Psoas muscle (tissue), 8 donors: Measurements from ENCODE around the gene GCAT. TPM values are rescaled to one million over a fixed set of nuclear protein-coding genes. Genes with fewer than 3 reads are reported as not detected.

ENCODE experiments used
- ATAC-seq, 4 donors: fragments of 200-7000 bp; cut with Tn5 transposase; one replicate each; pipeline ENCODE4 v1.9.1; 2020; ENCODE audit warnings: moderate library complexity in 3 of 4, mild to moderate bottlenecking in 2 of 4
- DNase-seq, 2 donors: peaks; one replicate each; pipeline ENCODE4 v3.0.0-alpha.2; 2020
- H3K27ac ChIP-seq: fragments of 200-600 bp; one replicate; pipeline ENCODE4 v1.8.0; 2022
- H3K27me3 ChIP-seq, 3 donors: fragments of 200-600 bp in 1 of 3; one replicate each; pipeline versions ENCODE4 v1.6.1 to v1.8.0; 2013 to 2022; ENCODE audit warnings: low read length in 2 of 3, mild to moderate bottlenecking in 2 of 3, moderate library complexity in 1 of 3; ENCODE audit not compliant: insufficient read depth in 3 of 3
- H3K36me3 ChIP-seq, 2 donors: fragments of 200-600 bp in 1 of 2; one replicate each; pipeline versions ENCODE4 v1.6.1 to v1.8.0; 2013 to 2022; ENCODE audit warnings: low read depth in 1 of 2, mild to moderate bottlenecking in 1 of 2, moderate library complexity in 1 of 2; ENCODE audit not compliant: insufficient read depth in 1 of 2
- H3K4me1 ChIP-seq: fragments of 200-600 bp; one replicate; pipeline ENCODE4 v1.8.0; 2022
- H3K4me3 ChIP-seq: fragments of 200-600 bp; one replicate; pipeline ENCODE4 v1.8.0; 2022; ENCODE audit warnings: mild to moderate bottlenecking
- H3K9me3 ChIP-seq: fragments of 200-600 bp; one replicate; pipeline ENCODE4 v1.8.0; 2022
- CTCF ChIP-seq: fragments of 200-600 bp; IDR thresholded peaks from one replicate; pipeline ENCODE4 v1.8.0; 2022; ENCODE audit warnings: antibody characterized with exemption
- WGBS, 3 donors: extraction: QIAGEN DNeasy Blood & Tissue Kit; methylation state at CpG; one replicate each; pipeline versions ENCODE4 v1.1.6 to v1.1.7; 2013; 5-methylcytosine and 5-hydroxymethylcytosine counted together
- intact Hi-C, 2 donors: fragments of 100-400 bp; cut with DNase I; formaldehyde crosslinking; loops; one replicate each; pipeline versions ENCODE4 v1.11.0 to v1.14.2; 2022
- polyA plus RNA-seq, 3 donors: library from polyadenylated mRNA; stranded (reverse); fragments of 200-250 nt; gene quantifications; one replicate each; pipeline ENCODE4 v1.2.3, GENCODE V29; 2013
- total RNA-seq, 4 donors: library from RNA; stranded (reverse); fragmentation: NEBNext Ultra II Directional in 2 of 4; extraction: Animal tissue kit (Norgen Biotek cat#: 25700) in 2 of 4; gene quantifications; one replicate each; pipeline versions ENCODE4 v1.2.1 to v1.2.4, GENCODE V29; 2021 to 2023
- donor health status: healthy with polysubstance abuse.
- donor health status: DM: no; HTN: no; CAD: no; lungs with moderate emphysema.
- donor health status: Bipolar disorder and iron deficiency.
- donor health status: healthy.
- donor health status: DM: yes; HTN: yes; CAD: no.
- donor health status: DM: no; HTN: no; CAD: no.
- donor health status: DM: no; HTN: no; CAD: no.
- donor health status: DM: yes; HTN: yes; CAD: no.

Gene GCAT
- total and polyA plus RNA-seq, 7 donors: 5.4 to 19.2 (median 8.3) TPM

- 70 to 77% (median 70%) methylated on average over 10 of the region's 10 CpGs for WGBS, 3 donors
- intact Hi-C loops: no loop called here
- Histone ChIP-seq H3K36me3 (peaks cover 6 to 51% of the 10 kb centered on the region in 2 donors), H3K27ac (no peak overlapping the region), H3K4me1 (peaks cover 6% of the 10 kb centered on the region), H3K27me3 (no peaks in the 10 kb centered on the region), H3K9me3 (no peaks in the 10 kb centered on the region), H3K4me3 (no peak overlapping the region)
- DNase-seq: no peak
- no peak for TF ChIP-seq CTCF
- ATAC-seq: no peak
These were observed 45.3 kb upstream of the GCAT start for GRCh38 chr22:37762389-37762836.

- DNase-seq (no peak), ATAC-seq (no peak)
- Histone ChIP-seq H3K27ac (no peak overlapping the region), H3K4me3 (no peak overlapping the region), H3K4me1 (peaks cover 6% of the 10 kb centered on the region), H3K9me3 (no peaks in the 10 kb centered on the region), H3K36me3 (peaks cover 6 to 51% of the 10 kb centered on the region in 2 donors), H3K27me3 (no peaks in the 10 kb centered on the region)
- intact Hi-C loops: no loop called here
- WGBS, 3 donors: 94 to 96% (median 95%) methylated on average over 9 of the region's 9 CpGs
- no peak for TF ChIP-seq CTCF
These were observed 44.7 kb upstream of the GCAT start for GRCh38 chr22:37763012-37763411.

GRCh38 chr22:37763652-37764051, 44.1 kb upstream of the GCAT start:
- ATAC-seq (no peak), DNase-seq (no peak)
- H3K27me3 ChIP-seq: no peaks in the 10 kb centered on the region
- no peaks in the 10 kb centered on the region for H3K9me3 ChIP-seq
- no peak overlapping the region for H3K4me3 ChIP-seq
- TF ChIP-seq CTCF: no peak
- 91 to 96% (median 93%) methylated on average over 16 of the region's 16 CpGs for WGBS, 3 donors
- peaks cover 6 to 51% of the 10 kb centered on the region in 2 donors for H3K36me3 ChIP-seq
- H3K27ac ChIP-seq: peak overlapping the region; percentile 18
- H3K4me1 ChIP-seq: peaks cover 6% of the 10 kb centered on the region
- intact Hi-C loops: no loop called here

- WGBS, 3 donors: 26 to 35% (median 32%) methylated on average over 6 of the region's 6 CpGs
- H3K4me3 ChIP-seq: no peak overlapping the region
- peak overlapping the region; percentile 18 for H3K27ac ChIP-seq
- intact Hi-C loops: no loop called here
- TF ChIP-seq CTCF: no peak
- H3K36me3 ChIP-seq: peaks cover 2 to 51% of the 10 kb centered on the region in 2 donors
- no peaks in the 10 kb centered on the region for H3K9me3 ChIP-seq
- H3K27me3 ChIP-seq: no peaks in the 10 kb centered on the region
- ATAC-seq (peak; percentile 85 to 93 (median 87)), DNase-seq (no peak)
- H3K4me1 ChIP-seq: peaks cover 6% of the 10 kb centered on the region
These were observed 43.1 kb upstream of the GCAT start for GRCh38 chr22:37764622-37765021.

- Histone ChIP-seq H3K4me3 (no peak overlapping the region), H3K27ac (no peak overlapping the region), H3K36me3 (peaks cover 0 to 51% of the 10 kb centered on the region in 2 donors), H3K27me3 (no peaks in the 10 kb centered on the region), H3K9me3 (no peaks in the 10 kb centered on the region), H3K4me1 (peaks cover 6% of the 10 kb centered on the region)
- TF ChIP-seq CTCF: no peak
- WGBS, 3 donors: 64 to 77% (median 66%) methylated on average over 13 of the region's 13 CpGs
- DNase-seq: no peak
- peak; percentile 48 to 60 (median 52) for ATAC-seq
- intact Hi-C loops: no loop called here
These were observed 42.2 kb upstream of the GCAT start for GRCh38 chr22:37765498-37765897.
